HG03575 (cell line): ENCODE data around the gene FGFBP1.

Experiments used
- ATAC-seq: cut with Tn5 transposase; IDR thresholded peaks from one replicate; pipeline ENCODE4 v1.9.1; 2021; ENCODE audit not compliant: unreplicated experiment, insufficient number of reproducible peaks, low FRiP score; ENCODE audit errors: extremely low read depth

Gene FGFBP1

GRCh38 chr4:15890246-15890829, 48.2 kb downstream of the FGFBP1 start:
- no peak for ATAC-seq

DNA sequence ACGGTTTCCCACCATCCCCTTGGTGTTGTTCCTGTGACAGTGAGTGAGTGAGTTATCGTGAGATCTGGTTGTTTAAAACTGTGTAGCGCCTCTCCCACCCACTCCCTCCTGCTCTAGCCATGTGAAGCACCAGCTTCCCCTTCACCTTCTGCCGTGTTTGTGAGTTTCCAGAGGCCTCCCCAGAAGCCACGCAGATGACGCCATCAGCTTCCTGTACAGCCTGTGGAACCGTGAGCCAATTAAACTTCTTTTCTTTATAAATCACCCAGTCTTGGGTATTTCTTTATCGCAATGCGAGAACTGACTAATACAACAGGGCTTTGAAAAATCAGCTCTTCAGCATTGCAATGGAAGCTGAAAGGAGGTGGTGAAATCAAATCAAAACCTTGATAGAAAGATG, 50.0 kb downstream of the FGFBP1 start:
- ATAC-seq: no peak
